K562 (cell line): ENCODE measurements around the gene RIPOR2. TPM values are rescaled to one million over a fixed set of nuclear protein-coding genes. Genes with fewer than 3 reads are reported as not detected.

Experiments used
- ATAC-seq: fragments of 200-7000 bp; cut with Tn5 transposase; 3 replicates; pipeline ENCODE4 v1.9.1; 2020; ENCODE audit warnings: moderate library complexity
- BruUV-seq: library from RNA; stranded (reverse); fragments of 400-500 nt; replicated peaks from 2 replicates; lab custom pipeline; 2021; lab: Mats Ljungman, UMichigan
- CTCF ChIA-PET: fragments of 300-600 bp; formaldehyde crosslinking; extraction: SDS; loops from one replicate; lab custom pipeline; 2021; ENCODE audit warnings: low intra/inter-chr PET ratio; lab: Yijun Ruan, JAX
- POLR2A ChIA-PET: fragments of 300-600, 350-650 bp; sonication (Branson Sonifier 250); formaldehyde crosslinking; extraction: SDS; loops from one replicate; lab custom pipeline; 2021; ENCODE audit warnings: antibody characterized with exemption, inconsistent platforms; lab: Yijun Ruan, JAX
- DNase-seq, 4 experiments: peaks; one replicate each; pipeline versions ENCODE4 v3.0.0 to v3.0.0-alpha.2; 2011 to 2018; ENCODE audit warnings: low spot score in 3 of 4, mixed read lengths in 3 of 4; ENCODE audit errors: extremely low read depth in 1 of 4
- FAIRE-seq: peaks from 2 replicates; lab custom pipeline; 2011; peaks lifted over from hg19 to GRCh38; lab: Jason Lieb, UNC
- H2AFZ ChIP-seq: 2 replicates; pipeline ENCODE4 v1.6.0; 2011; ENCODE audit warnings: low read depth, low read length, control low read depth, inconsistent platforms
- H3K27ac ChIP-seq: fragments of 200-600 bp; 3 replicates; pipeline ENCODE4 v1.8.0; 2011; ENCODE audit warnings: low read depth, mild to moderate bottlenecking, control low read depth, inconsistent platforms, low read length, moderate library complexity, mixed read lengths; ENCODE audit errors: extremely low read depth
- H3K27me3 ChIP-seq, 2 experiments: fragments of 300-600 bp in 1 of 2; 2 replicates in 1 of 2; 3 replicates in 1 of 2; pipeline versions ENCODE4 v1.6.0 to v1.8.0; 2011; ENCODE audit warnings: inconsistent platforms in 2 of 2, low read length in 2 of 2, mild to moderate bottlenecking in 1 of 2, mixed read lengths in 1 of 2, moderate library complexity in 1 of 2; ENCODE audit not compliant: control insufficient read depth in 2 of 2, insufficient read depth in 2 of 2
- H3K36me3 ChIP-seq: fragments of 300-600 bp; 3 replicates; pipeline ENCODE4 v1.8.0; 2011; ENCODE audit warnings: mild to moderate bottlenecking, low read length, inconsistent platforms; ENCODE audit not compliant: control insufficient read depth, insufficient read depth
- H3K4me1 ChIP-seq, 2 experiments: fragments of 200-600 bp in 1 of 2; replicated peaks in 1 of 2; 2 replicates in 1 of 2; 3 replicates in 1 of 2; pipeline versions ENCODE4 v1.5.1 to v1.8.0; 2011; ENCODE audit warnings: inconsistent platforms in 2 of 2, low read length in 2 of 2, mild to moderate bottlenecking in 1 of 2, mixed read lengths in 1 of 2, moderate library complexity in 1 of 2; ENCODE audit not compliant: control insufficient read depth in 2 of 2, insufficient read depth in 2 of 2
- H3K4me2 ChIP-seq: 2 replicates; pipeline ENCODE4 v1.6.1; 2011; ENCODE audit warnings: low read length, control low read depth, inconsistent platforms, mixed read lengths; ENCODE audit not compliant: insufficient read depth
- H3K4me3 ChIP-seq: fragments of 200-600 bp; sonication (generic), shearing (Covaris generic); 2 replicates; pipeline ENCODE4 v1.5.1; 2016; ENCODE audit warnings: control low read depth, inconsistent platforms
- H3K79me2 ChIP-seq: fragments of 200-600 bp; 3 replicates; pipeline ENCODE4 v1.8.0; 2011; ENCODE audit warnings: low read length, inconsistent platforms; ENCODE audit not compliant: control insufficient read depth, insufficient read depth
- H3K9ac ChIP-seq, 2 experiments: 2 replicates each; pipeline versions ENCODE4 v1.6.0 to v1.6.1; 2011; ENCODE audit warnings: low read depth in 2 of 2, low read length in 2 of 2, control low read depth in 1 of 2, inconsistent platforms in 1 of 2, mild to moderate bottlenecking in 1 of 2, mixed read lengths in 1 of 2; ENCODE audit not compliant: insufficient read depth in 1 of 2
- H3K9me1 ChIP-seq: one replicate; pipeline ENCODE4 v1.6.0; 2011; ENCODE audit warnings: inconsistent platforms, mild to moderate bottlenecking, low read length, moderate library complexity; ENCODE audit not compliant: control insufficient read depth, insufficient read depth
- H3K9me3 ChIP-seq: replicated peaks from 2 replicates; pipeline ENCODE4 v1.5.1; 2011; ENCODE audit warnings: low read depth, low read length, inconsistent platforms; ENCODE audit not compliant: control insufficient read depth, insufficient read depth
- H4K20me1 ChIP-seq: replicated peaks from 2 replicates; pipeline ENCODE4 v1.6.1; 2011; ENCODE audit warnings: low read length, inconsistent platforms, mixed read lengths; ENCODE audit not compliant: control insufficient read depth, insufficient read depth
- C11orf30 ChIP-seq: fragments of 450-650 bp; IDR thresholded peaks from 2 replicates; pipeline ENCODE4 v1.6.1; 2016; ENCODE audit warnings: low read depth, mild to moderate bottlenecking
- DIDO1 ChIP-seq: fragments of 450-650 bp; IDR thresholded peaks from 2 replicates; pipeline ENCODE4 v1.6.1; 2016; ENCODE audit warnings: low read depth, missing biosample characterization, missing genetic modification characterization
- HMG20B ChIP-seq: fragments of 250-450 bp; sonication (Bioruptor Pico); IDR thresholded peaks from 2 replicates; pipeline ENCODE4 v1.5.0; 2021; ENCODE audit warnings: mild to moderate bottlenecking
- MAFF ChIP-seq: IDR thresholded peaks from 2 replicates; pipeline ENCODE4 v1.6.1; 2012; ENCODE audit warnings: low read length, improper control_type of control experiment
- VEZF1 ChIP-seq: fragments of 200-800 bp; sonication (Bioruptor generic); IDR thresholded peaks from 2 replicates; pipeline ENCODE4 v1.6.1; 2017; ENCODE audit warnings: missing genetic modification characterization, missing compliant biosample characterization
- ZNF583 ChIP-seq: fragments of 250-450 bp; sonication (Bioruptor Pico); IDR thresholded peaks from 2 replicates; pipeline ENCODE4 v1.4.0; 2020
- in situ Hi-C: fragments of 300-500 bp; cut with MboI; formaldehyde crosslinking; loops from 4 replicates; pipeline ENCODE4 v1.15.0; 2018; ENCODE audit warnings: inconsistent platforms, mixed read lengths
- intact Hi-C: fragments of 100-400 bp; cut with micrococcal nuclease; formaldehyde crosslinking; loops from 2 replicates; pipeline ENCODE4 v1.14.2; 2022
- polyA plus RNA-seq, 8 experiments: library from polyadenylated mRNA; depleted of rRNA in 4 of 8; stranded (reverse) in 5 of 8; unstranded in 3 of 8; fragments of >200 nt; fragmentation: Nextera tagmentation in 2 of 8; fragmentation: Illumina TruSeq in 1 of 8; extraction: Ambion mirVana in 2 of 8; extraction: Trizol in 1 of 8; gene quantifications; 2 replicates each; pipeline versions ENCODE4 v1.2.1 to v1.2.3, GENCODE V29; 2011 to 2014; ENCODE audit warnings: inconsistent platforms in 1 of 8, missing spikeins in 1 of 8
- total RNA-seq, 7 experiments: library from RNA; depleted of rRNA in 6 of 7; stranded (reverse); fragments of >200 nt in 6 of 7; fragmentation: Illumina TruSeq in 2 of 7; extraction: Trizol in 2 of 7; gene quantifications; 2 replicates each; pipeline versions ENCODE4 v1.2.1 to v1.2.3, GENCODE V29; 2011 to 2021; ENCODE audit warnings: low replicate concordance in 1 of 7

RIPOR2 gene
- total and polyA plus RNA-seq, 9 of the 15 experiments (the other 6 are each of a cell fraction or from before 2014, with no cell fraction given), result 0.04 to 1.0 (median 0.47) TPM; not detected in 2

GRCh38 chr6:24906314-24906713 is 29.4 kb downstream of the RIPOR2 start:
- no TSS peak for BruUV-seq

More at GRCh38 chr6:24906314-24906713, 29.4 kb downstream of the RIPOR2 start:
- Histone ChIP-seq H3K27ac (no peak overlapping the region), H3K36me3 (no peaks in the 10 kb centered on the region), H2AFZ (no peak overlapping the region), H3K4me2 (no peak overlapping the region), H3K79me2 (no peaks in the 10 kb centered on the region), H3K9me1 (no peaks in the 10 kb centered on the region), H4K20me1 (peaks cover 4% of the 10 kb centered on the region; the same call in 1 of the 2 replicates), H3K27me3 (peaks cover 41 to 43% of the 10 kb centered on the region in 2 experiments), H3K9ac (no peak overlapping the region), H3K4me3 (no peak overlapping the region), H3K9me3 (no peaks in the 10 kb centered on the region), H3K4me1 (peaks cover 0 to 3% of the 10 kb centered on the region in 2 experiments; a peak in 1 of 5 replicates)
- intact Hi-C loops (no loop called here), in situ Hi-C loops (no loop called here)
- DNase-seq (no peak), ATAC-seq (no peak), FAIRE-seq (no peak)
- ChIA-PET CTCF (no interaction called here), POLR2A (no interaction called here)
- TF ChIP-seq MAFF (no peak), HMG20B (CRISPR knock-in tag) (no peak), C11orf30 (no peak), VEZF1 (no peak), DIDO1 (tag) (no peak), ZNF583 (CRISPR knock-in tag) (no peak)
